CD14-positive monocyte (primary cell): ENCODE data around the gene CSAD. TPM values are rescaled to one million over a fixed set of nuclear protein-coding genes. Genes with fewer than 3 reads are reported as not detected.

ENCODE experiments used
- DNase-seq, 3 donors: peaks; one replicate each; pipeline ENCODE4 v3.0.0-alpha.2; 2011 to 2022
- H2AFZ ChIP-seq: 2 replicates; pipeline ENCODE4 v1.6.0; 2012; ENCODE audit warnings: mild to moderate bottlenecking, low read depth, low read length, inconsistent platforms; ENCODE audit not compliant: insufficient read depth, poor library complexity, severe bottlenecking
- H3K27ac ChIP-seq, 2 donors: 1 replicate in 1 of 2; 2 replicates in 1 of 2; pipeline ENCODE4 v1.5.1; 2012 to 2013; ENCODE audit warnings: low read length in 2 of 2, control low read depth in 1 of 2, inconsistent platforms in 1 of 2, low read depth in 1 of 2, mild to moderate bottlenecking in 1 of 2
- H3K27me3 ChIP-seq, 2 donors: one replicate each; pipeline versions ENCODE4 v1.6.0 to v1.6.1; 2011 to 2013; ENCODE audit warnings: low read length in 2 of 2; ENCODE audit not compliant: control insufficient read depth in 2 of 2, insufficient read depth in 2 of 2
- H3K36me3 ChIP-seq, 2 donors: replicated peaks in 1 of 2; 1 replicate in 1 of 2; 2 replicates in 1 of 2; pipeline versions ENCODE4 v1.5.1 to v1.6.1; 2012 to 2013; ENCODE audit warnings: low read length in 2 of 2, control low read depth in 1 of 2, inconsistent platforms in 1 of 2, mild to moderate bottlenecking in 1 of 2; ENCODE audit not compliant: insufficient read depth in 2 of 2, control insufficient read depth in 1 of 2
- H3K4me1 ChIP-seq, 2 donors: 1 replicate in 1 of 2; 2 replicates in 1 of 2; pipeline versions ENCODE4 v1.5.1 to v1.6.1; 2012 to 2013; ENCODE audit warnings: low read length in 2 of 2, control low read depth in 1 of 2, inconsistent platforms in 1 of 2, mild to moderate bottlenecking in 1 of 2, moderate library complexity in 1 of 2; ENCODE audit not compliant: insufficient read depth in 2 of 2, control insufficient read depth in 1 of 2
- H3K4me2 ChIP-seq: replicated peaks from 2 replicates; pipeline ENCODE3; 2012; ENCODE audit warnings: low read length, moderate library complexity, mild to moderate bottlenecking; ENCODE audit not compliant: poor library complexity, severe bottlenecking; ENCODE audit errors: extremely low read depth
- H3K4me3 ChIP-seq, 3 experiments: fragments of 200-600 bp in 1 of 3; sonication (generic) in 1 of 3; replicated peaks in 1 of 3; 1 replicate in 2 of 3; 2 replicates in 1 of 3; pipeline ENCODE4 v1.5.1; 2011 to 2013; ENCODE audit warnings: low read length in 3 of 3, mild to moderate bottlenecking in 3 of 3, control low read depth in 2 of 3, low read depth in 2 of 3, inconsistent platforms in 1 of 3, moderate library complexity in 1 of 3
- H3K79me2 ChIP-seq: 2 replicates; pipeline ENCODE4 v1.6.0; 2012; ENCODE audit warnings: mild to moderate bottlenecking, control low read depth, inconsistent platforms, low read length, moderate library complexity; ENCODE audit not compliant: insufficient read depth
- H3K9ac ChIP-seq: 2 replicates; pipeline ENCODE4 v1.6.0; 2017; ENCODE audit warnings: low read length, mild to moderate bottlenecking; ENCODE audit not compliant: insufficient read depth, poor library complexity, severe bottlenecking
- H3K9me3 ChIP-seq, 2 donors: replicated peaks in 1 of 2; 1 replicate in 1 of 2; 2 replicates in 1 of 2; pipeline versions ENCODE4 v1.5.1 to v1.6.1; 2012 to 2013; ENCODE audit warnings: low read length in 2 of 2, control low read depth in 1 of 2; ENCODE audit not compliant: control insufficient read depth in 1 of 2, insufficient read depth in 1 of 2
- H4K20me1 ChIP-seq: 2 replicates; pipeline ENCODE4 v1.6.0; 2012; ENCODE audit warnings: mild to moderate bottlenecking, low read length, control low read depth, moderate library complexity; ENCODE audit not compliant: insufficient read depth
- H3K27ac Mint-ChIP-seq, 7 donors: one replicate each; pipeline ENCODE4 v1.8.0; 2020; ENCODE audit warnings: mild to moderate bottlenecking in 7 of 7, mixed read lengths in 7 of 7, moderate library complexity in 6 of 7, inconsistent platforms in 2 of 7
- H3K27me3 Mint-ChIP-seq, 3 donors: one replicate each; pipeline ENCODE4 v1.8.0; 2021 to 2022; ENCODE audit warnings: low read depth in 3 of 3, mild to moderate bottlenecking in 3 of 3, mixed read lengths in 3 of 3, moderate library complexity in 3 of 3, inconsistent platforms in 1 of 3
- H3K36me3 Mint-ChIP-seq, 2 donors: one replicate each; pipeline ENCODE4 v1.8.0; 2020; ENCODE audit warnings: mixed read lengths in 2 of 2, inconsistent platforms in 1 of 2, mild to moderate bottlenecking in 1 of 2
- H3K4me1 Mint-ChIP-seq: one replicate; pipeline ENCODE4 v1.8.0; 2020; ENCODE audit warnings: mild to moderate bottlenecking, mixed read lengths
- H3K4me3 Mint-ChIP-seq, 2 donors: one replicate each; pipeline ENCODE4 v1.8.0; 2020; ENCODE audit warnings: mild to moderate bottlenecking in 2 of 2, mixed read lengths in 2 of 2, moderate library complexity in 1 of 2
- H3K9me3 Mint-ChIP-seq, 7 donors: one replicate each; pipeline ENCODE4 v1.8.0; 2020 to 2022; ENCODE audit warnings: mixed read lengths in 7 of 7, mild to moderate bottlenecking in 6 of 7, moderate library complexity in 6 of 7, inconsistent platforms in 2 of 7
- CTCF ChIP-seq: fragments of 200-600 bp; IDR thresholded peaks from one replicate; pipeline ENCODE4 v1.8.0; 2022; ENCODE audit warnings: antibody characterized with exemption, mild to moderate bottlenecking
- whole genome bisulfite sequencing: methylation state at CpG from one replicate; pipeline ENCODE4 v1.1.5; 2013; ENCODE audit warnings: missing lambda C conversion rate; ENCODE audit not compliant: insufficient coverage; 5-methylcytosine and 5-hydroxymethylcytosine counted together
- intact Hi-C, 2 donors: fragments of 100-400 bp; cut with micrococcal nuclease; formaldehyde crosslinking; loops; one replicate each; pipeline versions ENCODE4 v1.15.0 to v1.15.1; 2023
- polyA plus RNA-seq, 3 donors: library from polyadenylated mRNA; depleted of rRNA in 1 of 3; unstranded in 2 of 3; stranded (reverse) in 1 of 3; fragments of 300-500 nt in 2 of 3; fragments of >200 nt in 1 of 3; fragmentation: Illumina TruSeq in 2 of 3; gene quantifications; 1 replicate in 2 of 3; 2 replicates in 1 of 3; pipeline ENCODE4 v1.2.3, GENCODE V29; 2012 to 2021

The CSAD gene
- polyA plus RNA-seq, 3 donors: 1.3 to 145 (median 1.4) TPM

- Histone ChIP-seq H3K9me3 (peaks cover 0 to 7% of the 10 kb centered on the region in 2 donors), H3K9ac (no peak overlapping the region), H4K20me1 (no peaks in the 10 kb centered on the region), H2AFZ (no peak overlapping the region), H3K4me2 (peak overlapping the region; percentile 100), H3K27ac (peak overlapping the region in 1 of 2 donors; percentile 82), H3K4me3 (peak overlapping the region; percentile 44 to 97 (median 84)), H3K27me3 (no peaks in the 10 kb centered on the region), H3K4me1 (peaks cover 63 to 81% of the 10 kb centered on the region in 2 donors), H3K36me3 (peaks cover 2 to 17% of the 10 kb centered on the region in 2 donors), H3K79me2 (peaks cover 21% of the 10 kb centered on the region)
- H3K27ac Mint-ChIP-seq: peak overlapping the region; percentile 51 to 99 (median 89)
- peaks cover 5 to 9% (median 7%) of the 10 kb centered on the region in 7 donors for H3K9me3 Mint-ChIP-seq
- peaks cover 79% of the 10 kb centered on the region for H3K4me1 Mint-ChIP-seq
- no peak for DNase-seq
- peaks cover 27 to 31% of the 10 kb centered on the region in 2 donors for H3K36me3 Mint-ChIP-seq
- peak overlapping the region; percentile 91 to 98 for H3K4me3 Mint-ChIP-seq
- intact Hi-C loops: loop anchor here (5.0 to 10.0 kb wide), 3 partner anchors 34 to 286 kb away; partner anchors contain the start of genes AAAS (in 1 of the 2), NPFF (in 1 of the 2) and TARBP2 (in 1 of the 2)
- no peak for TF ChIP-seq CTCF
- WGBS: 98% methylated on average over 7 of the region's 30 CpGs
- H3K27me3 Mint-ChIP-seq: peaks cover 5 to 16% (median 7%) of the 10 kb centered on the region in 3 donors
Measured at GRCh38 chr12:53218551-53219291, 38.0 kb upstream of the CSAD start.

- peaks cover 0 to 7% of the 10 kb centered on the region in 2 donors for H3K9me3 ChIP-seq
- peaks cover 80% of the 10 kb centered on the region for H3K4me1 Mint-ChIP-seq
- no peaks in the 10 kb centered on the region for H4K20me1 ChIP-seq
- H3K36me3 Mint-ChIP-seq: peaks cover 31 to 38% of the 10 kb centered on the region in 2 donors
- no peak for DNase-seq
- intact Hi-C loops: loop anchor here (2.0 to 10.0 kb wide), 4 partner anchors 33 to 287 kb away; partner anchors contain the start of genes AAAS (in 1 of the 2), NPFF (in 1 of the 2) and TARBP2 (in 1 of the 2)
- peaks cover 5 to 9% (median 7%) of the 10 kb centered on the region in 7 donors for H3K9me3 Mint-ChIP-seq
- peak overlapping the region; percentile 57 to 79 for H3K27ac ChIP-seq
- H3K4me2 ChIP-seq: peak overlapping the region; percentile 100
- no peaks in the 10 kb centered on the region for H3K27me3 ChIP-seq
- H3K79me2 ChIP-seq: peaks cover 21% of the 10 kb centered on the region
- peak overlapping the region; percentile 38 for H3K9ac ChIP-seq
- peak overlapping the region; percentile 72 to 99 (median 91) for H3K27ac Mint-ChIP-seq
- H3K4me3 Mint-ChIP-seq: peak overlapping the region; percentile 64 to 87
- peaks cover 58 to 81% of the 10 kb centered on the region in 2 donors for H3K4me1 ChIP-seq
- H3K4me3 ChIP-seq: peak overlapping the region in 2 of 3 experiments; percentile 1 to 97
- H3K36me3 ChIP-seq: peaks cover 3 to 22% of the 10 kb centered on the region in 2 donors
- WGBS: 65% methylated on average over 2 of the region's 3 CpGs
- peaks cover 5 to 10% (median 7%) of the 10 kb centered on the region in 3 donors for H3K27me3 Mint-ChIP-seq
- TF ChIP-seq CTCF: no peak
- H2AFZ ChIP-seq: peak overlapping the region; percentile 55
Measured at GRCh38 chr12:53217931-53218307, 37.2 kb upstream of the CSAD start.
